H1 (cell line): ENCODE measurements around the gene RBM38. TPM values are rescaled to one million over a fixed set of nuclear protein-coding genes. Genes with fewer than 3 reads are reported as not detected.

ENCODE experiments used
- CHD7 ChIP-seq: fragments of 300-600 bp; sonication (generic); IDR thresholded peaks from 2 replicates; pipeline ENCODE4 v1.7.1; 2012; ENCODE audit warnings: low read length, moderate library complexity, mild to moderate bottlenecking, inconsistent platforms; ENCODE audit not compliant: insufficient replicate concordance
- SRF ChIP-seq: IDR thresholded peaks from 2 replicates; pipeline ENCODE4 v1.6.1; 2011; ENCODE audit warnings: mild to moderate bottlenecking, low read depth, low read length, moderate library complexity
- polyA plus RNA-seq, 7 experiments: library from polyadenylated mRNA; depleted of rRNA in 3 of 7; stranded (reverse) in 5 of 7; unstranded in 2 of 7; fragments of >200 nt in 5 of 7; fragments of 200-250 nt in 2 of 7; gene quantifications; 1 replicate in 5 of 7; 2 replicates in 1 of 7; 4 replicates in 1 of 7; pipeline versions ENCODE4 v1.2.1 to v1.2.3, GENCODE V29; 2011 to 2013; ENCODE audit warnings: missing spikeins in 2 of 7, mixed read lengths in 2 of 7
- total RNA-seq: library from RNA; stranded (reverse); fragmentation: NEBNext Ultra II Directional; extraction: Animal tissue kit (Norgen Biotek cat#: 25700); gene quantifications from 2 replicates; pipeline ENCODE4 v1.2.1, GENCODE V29; 2021

Gene RBM38
- total and polyA plus RNA-seq, 2 of the 8 experiments (the other 6 are each of a cell fraction or from before 2014, with no cell fraction given): 57.7 to 109 TPM

GRCh38 chr20:57440678-57441509 is 49.7 kb downstream of the RBM38 start (continued):
- TF ChIP-seq CHD7 (no peak), SRF (peak; percentile 71; the same call in 1 of the 2 replicates)
